Activated naive CD4-positive, alpha-beta T cell treated with anti-CD3 and anti-CD28 coated beads, Interleukin-2, amount 10 ng/mL, durations not matched to agents 5 hours and 36 hours (primary cell): ENCODE results near the gene FAM3A. TPM values are rescaled to one million over a fixed set of nuclear protein-coding genes. Genes with fewer than 3 reads are reported as not detected.

Experiments
- total RNA-seq, 2 experiments: library from RNA; stranded (reverse); gene quantifications; one replicate each; pipeline ENCODE4 v1.2.3, GENCODE V29; 2021

The FAM3A gene, protein sequence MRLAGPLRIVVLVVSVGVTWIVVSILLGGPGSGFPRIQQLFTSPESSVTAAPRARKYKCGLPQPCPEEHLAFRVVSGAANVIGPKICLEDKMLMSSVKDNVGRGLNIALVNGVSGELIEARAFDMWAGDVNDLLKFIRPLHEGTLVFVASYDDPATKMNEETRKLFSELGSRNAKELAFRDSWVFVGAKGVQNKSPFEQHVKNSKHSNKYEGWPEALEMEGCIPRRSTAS
- 10 to 100 TPM; 32.3 to 32.7 TPM for total RNA-seq

DNA sequence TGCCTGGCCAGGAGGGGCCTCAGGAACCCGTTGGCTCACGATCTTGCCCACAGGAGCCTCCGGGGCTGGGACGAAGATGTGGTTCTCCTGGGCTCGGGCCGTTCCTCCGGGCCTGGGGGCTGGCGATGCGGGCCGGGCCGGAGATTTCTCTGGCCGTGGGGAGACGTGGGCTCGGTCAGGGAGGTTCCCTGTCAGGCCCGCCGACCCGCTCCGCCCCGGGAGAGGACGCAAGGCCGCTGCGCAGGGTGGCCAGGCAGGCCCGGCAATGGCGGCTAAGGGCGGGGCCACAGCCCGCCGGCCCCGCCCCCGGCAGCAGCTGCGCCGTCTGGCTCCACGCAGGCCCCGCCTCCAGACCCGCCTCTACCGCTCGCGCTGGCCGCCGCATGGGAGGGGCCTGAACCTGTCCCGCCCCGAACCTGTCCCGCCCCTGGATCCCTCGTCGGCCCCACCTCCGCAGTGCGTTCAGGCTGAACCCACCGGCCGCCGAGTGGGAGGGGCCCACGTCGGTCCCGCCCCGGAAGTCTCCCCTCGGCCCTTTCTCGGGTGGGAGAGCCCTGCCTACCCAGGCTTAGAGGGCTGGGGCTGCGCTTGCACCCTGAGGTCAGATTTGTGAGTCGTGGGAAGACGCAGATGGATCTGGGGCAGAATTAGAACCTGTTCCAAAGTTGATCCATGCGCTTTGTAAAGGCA lies at the start of gene FAM3A:
Gene FAM3A (minus strand): TSS at position 267 of the 690 bp plus-strand sequence. CDS start 460 bp downstream, outside the sequence.

DNA sequence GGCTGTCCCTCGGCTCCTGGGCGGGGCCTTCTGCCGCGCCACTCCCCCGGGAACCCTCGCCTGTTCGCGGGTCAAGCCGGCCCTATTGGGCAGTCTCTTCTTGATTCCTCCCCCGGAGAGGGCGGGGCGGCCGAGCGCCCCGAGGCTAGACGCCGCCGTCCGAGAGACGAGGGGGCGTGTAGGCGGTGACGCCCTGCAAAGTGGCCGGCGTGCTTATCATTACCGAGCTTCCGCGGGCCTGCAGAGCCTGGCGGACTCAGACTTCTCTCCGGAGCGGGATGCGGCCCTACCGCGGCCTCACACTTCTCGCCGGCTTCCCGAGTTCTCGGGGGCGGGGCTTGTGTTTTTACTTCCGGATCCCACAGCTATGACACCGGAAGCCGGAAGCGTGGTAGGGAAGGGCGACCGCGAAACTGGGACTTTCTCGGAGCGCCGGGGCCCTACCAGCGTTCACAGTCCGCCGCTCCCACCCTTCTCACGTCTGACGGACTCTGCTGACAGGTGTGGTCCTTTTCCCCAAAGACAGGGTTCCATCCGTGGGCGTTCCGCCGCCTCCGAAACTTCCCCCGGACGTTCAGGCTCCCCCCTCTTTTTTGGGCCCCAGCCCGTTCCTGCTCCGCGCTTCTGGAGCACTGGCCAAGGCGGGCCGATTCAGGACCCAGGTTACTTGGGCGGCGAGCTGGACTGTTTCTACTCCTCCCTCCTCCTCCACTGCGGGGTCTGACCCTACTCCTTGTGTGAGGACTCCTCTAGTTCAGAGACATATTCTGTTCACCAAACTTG lies 31.4 kb upstream of the FAM3A start, which contains the start of gene IKBKG:
Gene IKBKG (plus strand): TSS at position 376 of the 783 bp plus-strand sequence. CDS start 4,383 bp downstream, outside the sequence.

DNA sequence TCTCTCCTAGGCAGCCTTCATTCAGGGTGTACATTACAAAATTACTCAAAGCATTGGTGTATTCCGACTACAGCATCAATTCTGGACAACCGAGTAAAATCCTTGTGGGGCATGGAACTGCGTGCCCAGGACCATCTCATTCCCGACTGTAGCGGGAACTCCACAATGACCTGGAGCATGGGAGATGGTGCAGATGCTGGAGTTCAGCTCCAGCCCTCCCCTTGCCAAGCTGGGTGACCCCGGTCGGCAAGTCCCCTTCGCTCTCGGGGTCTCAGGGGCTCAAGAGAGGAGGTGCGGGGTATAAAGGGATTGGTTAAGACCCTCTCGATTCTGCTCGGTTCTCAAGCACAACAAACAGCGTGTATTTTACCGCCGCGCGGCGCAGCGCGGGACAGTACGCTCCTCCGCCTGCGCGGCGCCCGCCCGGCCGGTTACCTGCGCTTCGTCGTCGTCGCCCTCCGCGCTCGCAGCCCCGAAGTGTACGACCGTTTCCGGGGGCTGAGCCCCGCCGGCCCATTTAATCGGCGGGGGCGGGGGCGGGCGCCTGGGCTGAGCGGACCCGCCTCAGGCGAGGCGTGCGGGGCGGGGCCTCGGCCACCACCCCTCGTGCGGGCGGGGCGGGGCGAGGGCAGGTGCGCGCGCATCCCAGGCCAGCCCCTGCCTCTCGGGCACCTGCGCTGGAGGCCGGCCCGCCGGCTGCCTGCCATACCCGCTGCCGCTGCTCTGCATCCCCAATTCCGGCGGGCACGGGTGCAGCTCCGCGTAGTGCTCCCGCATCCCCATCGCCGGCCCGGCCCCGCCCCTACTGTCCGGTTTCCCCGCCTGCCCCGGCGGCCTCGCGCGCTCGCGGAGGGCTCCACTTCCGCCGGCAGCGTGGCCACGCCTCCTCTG lies 30.6 kb upstream of the FAM3A start, which contains the start of gene G6PD:
Gene G6PD (minus strand): TSS at position 493 of the 891 bp plus-strand sequence. CDS start 691 bp downstream, outside the sequence.

DNA sequence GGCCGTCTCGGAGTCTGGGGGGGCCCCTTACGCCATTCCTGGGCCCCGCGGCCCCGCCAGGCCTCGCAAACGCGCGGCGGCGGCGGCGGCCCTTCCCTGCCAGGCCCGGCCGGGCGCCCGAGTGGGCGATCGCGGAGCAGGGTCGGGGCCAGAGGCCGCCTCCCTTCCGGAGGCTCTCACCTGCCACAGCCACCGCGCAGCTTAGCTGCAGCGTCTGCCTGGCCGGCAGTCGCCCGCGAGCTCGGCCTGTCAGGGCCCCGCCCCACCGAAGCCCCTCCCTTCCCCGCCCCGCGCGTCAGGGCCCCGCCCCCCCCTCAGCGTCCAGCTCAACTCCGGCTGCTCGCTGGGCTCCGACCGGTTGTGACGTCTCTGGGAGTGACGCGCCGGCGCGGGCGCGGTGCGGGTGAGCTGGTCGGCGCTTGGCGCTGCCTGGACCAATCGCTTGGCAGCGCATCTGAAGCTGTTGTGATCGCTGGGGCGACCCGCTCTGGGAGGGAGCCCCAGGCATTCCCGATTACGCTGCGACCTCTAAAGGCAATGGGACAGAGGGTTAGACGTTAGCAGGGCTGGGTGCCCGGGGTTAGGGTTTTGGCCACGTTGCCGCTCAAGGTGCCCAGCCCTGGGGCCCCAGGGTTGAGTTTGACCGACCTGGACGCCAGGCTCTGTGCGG lies 25.5 kb downstream of the FAM3A start, which contains the start of gene SLC10A3:
Gene SLC10A3 (minus strand): TSS at position 216 of the 670 bp plus-strand sequence. CDS start 1,689 bp downstream, outside the sequence.

DNA sequence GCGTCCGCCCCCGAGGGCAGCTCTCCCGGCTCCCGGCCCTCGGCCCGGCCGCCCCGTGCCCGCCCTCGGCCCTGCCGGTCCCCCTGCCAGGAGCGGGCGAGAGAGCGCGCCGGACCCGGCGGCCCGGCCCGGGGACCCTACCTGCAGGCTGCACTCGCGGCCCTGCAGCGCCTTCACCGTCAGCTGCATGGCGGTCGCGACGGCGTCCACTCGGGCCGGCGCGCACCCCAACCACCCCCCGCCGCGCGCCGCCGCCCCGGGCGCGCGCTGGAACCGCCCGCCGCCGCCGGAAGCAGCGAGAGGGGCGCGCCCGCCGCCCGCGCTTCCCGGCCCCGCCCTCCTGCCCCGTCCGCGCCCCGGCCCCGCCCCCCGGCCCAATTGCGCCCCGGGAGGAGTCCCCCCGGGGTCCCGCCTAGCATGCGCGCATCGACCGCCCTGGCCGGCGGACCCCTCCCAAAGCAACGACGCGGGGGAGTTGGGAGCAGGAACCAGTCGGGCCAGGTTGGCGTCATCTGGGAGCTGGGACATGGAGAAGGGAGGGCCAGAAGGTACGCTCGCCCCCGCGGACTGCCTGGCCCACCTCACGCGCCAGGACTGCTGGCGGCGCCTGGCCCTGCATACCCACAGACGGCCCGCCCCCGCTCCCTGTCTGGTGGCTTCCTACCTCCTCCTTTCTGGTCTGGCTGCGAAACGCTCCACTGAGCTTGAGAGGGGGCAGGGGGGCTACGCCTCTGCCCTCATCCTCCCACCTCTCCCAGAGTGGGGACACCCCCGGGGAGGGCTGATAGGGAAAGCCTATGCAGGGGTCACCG lies 29.4 kb downstream of the FAM3A start, which contains the start of gene UBL4A:
Gene UBL4A (minus strand): TSS at position 220 of the 812 bp plus-strand sequence. CDS start 31 bp downstream, at position 189.

DNA sequence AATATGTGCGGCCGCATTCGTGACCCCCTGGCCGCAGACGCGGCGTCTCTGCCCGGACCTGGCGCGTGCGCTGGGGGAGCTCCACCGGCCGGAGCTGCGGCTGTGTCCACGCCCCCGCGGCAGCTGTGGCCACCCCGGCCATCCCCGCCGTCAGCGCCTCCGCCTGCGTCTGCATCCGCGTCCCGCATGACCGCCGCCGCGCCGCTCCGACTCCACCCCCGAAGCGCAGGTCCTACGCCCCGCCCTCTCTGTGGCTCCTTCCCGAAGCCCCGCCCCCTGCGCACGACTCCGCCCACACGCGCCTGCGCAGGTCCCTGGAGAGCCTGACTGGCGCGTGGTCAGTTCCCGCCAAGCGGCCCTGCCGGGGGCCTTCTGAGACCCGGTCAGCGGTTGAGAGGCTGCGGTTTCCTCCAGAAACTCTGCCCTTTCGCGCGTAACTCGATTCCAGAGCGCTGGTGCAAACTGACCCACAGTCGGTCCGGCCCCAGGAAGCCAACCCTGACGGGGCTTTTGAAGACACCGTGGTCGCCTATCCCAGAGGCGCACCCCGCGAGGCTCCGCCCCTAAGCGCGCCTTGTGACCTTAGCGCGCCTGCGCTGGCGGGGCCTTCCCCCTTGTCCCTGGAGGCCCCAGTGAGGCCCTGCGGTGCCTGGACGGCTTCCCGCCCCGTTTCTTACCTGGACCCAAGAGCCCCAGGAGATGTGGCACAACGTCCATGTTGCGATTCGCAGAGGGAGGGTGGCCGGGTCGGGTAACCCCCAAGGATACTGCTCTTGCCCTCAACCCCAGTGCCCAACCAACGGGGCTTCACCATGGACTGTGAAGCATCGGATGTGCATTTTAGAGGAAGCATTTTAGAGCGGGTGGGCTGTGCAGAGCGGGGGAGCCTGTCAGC lies 37.1 kb downstream of the FAM3A start, which contains the start of gene LAGE3:
Gene LAGE3 (minus strand): TSS at position 554 of the 895 bp plus-strand sequence. CDS start 366 bp downstream, at position 188.

DNA sequence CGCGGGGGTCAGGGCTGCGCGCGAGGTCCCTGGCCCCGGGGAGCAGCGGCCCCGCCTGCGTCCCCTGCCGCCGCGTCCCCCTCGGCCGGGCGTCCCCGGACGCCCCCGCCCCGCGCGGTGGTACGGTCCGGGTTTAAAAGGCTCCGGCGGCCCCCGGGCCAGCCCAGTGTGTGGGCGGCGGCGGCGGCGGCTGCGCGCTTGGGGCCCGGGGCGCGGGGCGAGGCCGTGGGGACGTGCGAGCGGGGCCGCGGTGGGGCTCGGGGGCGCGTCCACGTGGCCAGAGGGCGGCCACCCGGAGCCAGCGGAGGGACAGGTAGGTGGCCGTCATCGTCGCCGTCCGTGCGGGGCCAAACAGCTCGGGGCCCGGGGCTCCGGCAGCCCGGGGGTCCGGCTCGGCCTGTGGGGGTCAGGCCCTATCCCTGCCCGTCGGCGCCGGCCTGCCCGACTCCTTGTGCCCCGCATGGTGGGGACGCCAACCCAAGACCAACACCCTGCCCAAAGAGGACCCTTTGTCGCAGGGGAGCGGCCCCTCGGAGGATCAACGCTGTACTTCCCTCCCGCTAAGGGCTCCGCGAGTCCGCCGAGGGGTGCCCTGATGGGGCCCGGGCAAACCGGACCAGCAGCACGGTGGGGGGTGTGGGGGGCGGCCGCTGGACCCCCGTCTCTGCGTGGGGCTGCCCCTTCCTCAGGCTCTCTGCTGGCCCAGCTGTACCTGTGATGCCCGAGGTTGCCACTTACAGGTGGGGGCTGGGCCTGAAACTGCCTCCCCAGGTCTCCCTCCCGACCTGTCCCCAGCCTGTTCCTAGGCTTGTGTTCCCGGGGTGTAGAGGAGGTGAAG lies 57.7 kb downstream of the FAM3A start, which contains the start of gene PLXNA3:
Gene PLXNA3 (plus strand): TSS at position 166 of the 838 bp plus-strand sequence. CDS start 1,903 bp downstream, outside the sequence.

Other genes with a start within 250 kb of the FAM3A start
- gene TEX28, start 221.1 kb downstream of the FAM3A start, total RNA-seq: not detected
- gene TKTL1, start 220.4 kb downstream of the FAM3A start, total RNA-seq: 1 to 10 TPM; 3.0 to 4.1 TPM
- gene FLNA, start 141.6 kb downstream of the FAM3A start, total RNA-seq: 1,000 to 10,000 TPM; 1,016 to 1,083 TPM
- 10 to 100 TPM; 45.9 to 47.5 TPM for gene EMD, start 136.9 kb downstream of the FAM3A start, total RNA-seq
- gene RPL10, start 117.9 kb downstream of the FAM3A start, total RNA-seq: 1,000 to 10,000 TPM; 5,348 to 5,626 TPM
- gene DNASE1L1, start 107.0 kb downstream of the FAM3A start, total RNA-seq: 10 to 100 TPM; 23.2 to 27.2 TPM
- 100 to 1,000 TPM in 1 of 2 experiments, 10 to 100 TPM in 1; 91.4 to 101 TPM for gene TAFAZZIN, start 104.7 kb downstream of the FAM3A start, total RNA-seq
- 10 to 100 TPM; 46.2 to 51.2 TPM for gene ATP6AP1, start 87.6 kb downstream of the FAM3A start, total RNA-seq
- 100 to 1,000 TPM; 105 to 108 TPM for gene GDI1, start 79.1 kb downstream of the FAM3A start, total RNA-seq
- 10 to 100 TPM; 65.1 to 69.0 TPM for gene FAM50A, start 72.1 kb downstream of the FAM3A start, total RNA-seq
- 10 to 100 TPM; 41.2 to 47.6 TPM for gene PLXNA3, start 58.0 kb downstream of the FAM3A start, total RNA-seq
- 10 to 100 TPM; 35.9 to 39.2 TPM for gene LAGE3, start 37.0 kb downstream of the FAM3A start, total RNA-seq
- gene UBL4A, start 29.6 kb downstream of the FAM3A start, total RNA-seq: 10 to 100 TPM; 42.6 to 45.7 TPM
- 10 to 100 TPM; 25.5 to 25.8 TPM for gene SLC10A3, start 25.6 kb downstream of the FAM3A start, total RNA-seq
- gene G6PD, start 30.6 kb upstream of the FAM3A start, total RNA-seq: 10 to 100 TPM; 59.0 to 68.1 TPM
- 10 to 100 TPM; 43.4 to 45.5 TPM for gene IKBKG, start 31.4 kb upstream of the FAM3A start, total RNA-seq
- gene CTAG1A, start 68.9 kb upstream of the FAM3A start, total RNA-seq: not detected
- gene CTAG1B, start 103.0 kb upstream of the FAM3A start, total RNA-seq: not detected
- not detected for gene CTAG2, start 137.3 kb upstream of the FAM3A start, total RNA-seq
- gene GAB3, start 234.8 kb upstream of the FAM3A start, total RNA-seq: 1 to 10 TPM; 4.5 to 5.7 TPM
- 10 to 100 TPM; 52.8 to 55.8 TPM for gene DKC1, start 246.6 kb upstream of the FAM3A start, total RNA-seq